DND-41 (cell line): ENCODE measurements around the gene HMGCR.

Experiments
- ATAC-seq: fragments of 200-7000 bp; cut with Tn5 transposase; 3 replicates; pipeline ENCODE4 v1.9.1; 2021; ENCODE audit warnings: low read depth; ENCODE audit not compliant: insufficient read depth
- DNase-seq: peaks from one replicate; pipeline ENCODE4 v3.0.0-alpha.2; 2020
- H2AFZ ChIP-seq: 2 replicates; pipeline ENCODE4 v1.6.0; 2012; ENCODE audit warnings: low read depth, low read length
- H3K27ac ChIP-seq: 2 replicates; pipeline ENCODE4 v1.5.1; 2012; ENCODE audit warnings: low read length, inconsistent platforms
- H3K27me3 ChIP-seq: fragments of 200-600 bp; sonication (generic); 2 replicates; pipeline ENCODE4 v1.6.0; 2012; ENCODE audit warnings: low read length, mild to moderate bottlenecking, inconsistent platforms; ENCODE audit not compliant: insufficient read depth, poor library complexity
- H3K36me3 ChIP-seq: 2 replicates; pipeline ENCODE4 v1.5.1; 2012; ENCODE audit warnings: low read length, inconsistent platforms; ENCODE audit not compliant: insufficient read depth
- H3K4me1 ChIP-seq: 2 replicates; pipeline ENCODE4 v1.5.1; 2012; ENCODE audit warnings: mild to moderate bottlenecking, low read length; ENCODE audit not compliant: insufficient read depth
- H3K4me2 ChIP-seq: 2 replicates; pipeline ENCODE4 v1.6.0; 2012; ENCODE audit warnings: mild to moderate bottlenecking, moderate library complexity, low read length, inconsistent platforms; ENCODE audit not compliant: insufficient read depth
- H3K4me3 ChIP-seq, 2 experiments: fragments of 200-600 bp in 1 of 2; shearing (Covaris generic) in 1 of 2; 2 replicates each; pipeline ENCODE4 v1.5.1; 2012 to 2016; ENCODE audit warnings: inconsistent platforms in 2 of 2, low read length in 2 of 2, mild to moderate bottlenecking in 2 of 2, low read depth in 1 of 2, moderate library complexity in 1 of 2
- H3K79me2 ChIP-seq: 2 replicates; pipeline ENCODE4 v1.6.0; 2012; ENCODE audit warnings: low read length, inconsistent platforms; ENCODE audit not compliant: insufficient read depth
- H3K9ac ChIP-seq: 2 replicates; pipeline ENCODE4 v1.6.0; 2012; ENCODE audit warnings: low read depth, mild to moderate bottlenecking, inconsistent platforms, low read length, moderate library complexity
- H3K9me3 ChIP-seq: 2 replicates; pipeline ENCODE4 v1.5.1; 2012; ENCODE audit warnings: low read length, moderate library complexity, mild to moderate bottlenecking, inconsistent platforms; ENCODE audit not compliant: insufficient read depth, severe bottlenecking
- H4K20me1 ChIP-seq: 2 replicates; pipeline ENCODE4 v1.6.0; 2012; ENCODE audit warnings: low read length; ENCODE audit not compliant: insufficient read depth
- EZH2 ChIP-seq: IDR thresholded peaks from 3 replicates; pipeline ENCODE4 v1.6.1; 2012; ENCODE audit warnings: borderline replicate concordance, low read depth, mild to moderate bottlenecking, moderate library complexity, low read length, inconsistent platforms; ENCODE audit not compliant: severe bottlenecking
- TF ChIP-seq, protein P1 (sequence below): IDR thresholded peaks from 2 replicates; pipeline ENCODE4 v1.5.1; 2012; ENCODE audit warnings: borderline replicate concordance, low read length, moderate library complexity, mild to moderate bottlenecking; ENCODE audit not compliant: poor library complexity, severe bottlenecking; ENCODE audit errors: extremely low read depth

Gene HMGCR

DNA sequence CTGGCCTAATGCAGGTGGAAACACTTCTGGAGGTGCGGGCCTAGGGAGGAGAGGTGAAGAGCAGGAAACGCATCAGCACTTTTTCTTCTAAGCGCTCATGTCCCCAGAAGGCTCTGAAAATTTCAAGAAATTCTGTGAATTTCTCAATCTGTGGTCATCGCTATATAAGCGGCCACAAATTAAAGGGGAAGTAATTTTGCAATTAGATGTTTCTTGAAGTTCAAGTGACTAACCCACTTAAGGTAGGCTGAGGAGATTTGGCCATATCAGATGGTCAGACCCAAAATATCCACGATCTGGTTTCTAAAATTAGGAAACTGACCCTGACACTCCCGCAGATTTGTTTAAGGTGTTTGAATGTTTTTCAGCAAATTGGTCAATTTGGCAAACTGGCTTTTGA, 16.6 kb upstream of the HMGCR start:
- no peak overlapping the region for H3K9ac ChIP-seq
- no peaks in the 10 kb centered on the region for H3K36me3 ChIP-seq
- no peaks in the 10 kb centered on the region for H4K20me1 ChIP-seq
- no peaks in the 10 kb centered on the region for H3K4me1 ChIP-seq
- H3K4me3 ChIP-seq, result no peak overlapping the region
- H3K79me2 ChIP-seq, result no peaks in the 10 kb centered on the region
- DNase-seq (no peak), ATAC-seq (no peak)
- H3K9me3 ChIP-seq, result no peaks in the 10 kb centered on the region
- no peak overlapping the region for H3K27ac ChIP-seq
- no peak overlapping the region for H2AFZ ChIP-seq
- TF ChIP-seq, protein P1, sequence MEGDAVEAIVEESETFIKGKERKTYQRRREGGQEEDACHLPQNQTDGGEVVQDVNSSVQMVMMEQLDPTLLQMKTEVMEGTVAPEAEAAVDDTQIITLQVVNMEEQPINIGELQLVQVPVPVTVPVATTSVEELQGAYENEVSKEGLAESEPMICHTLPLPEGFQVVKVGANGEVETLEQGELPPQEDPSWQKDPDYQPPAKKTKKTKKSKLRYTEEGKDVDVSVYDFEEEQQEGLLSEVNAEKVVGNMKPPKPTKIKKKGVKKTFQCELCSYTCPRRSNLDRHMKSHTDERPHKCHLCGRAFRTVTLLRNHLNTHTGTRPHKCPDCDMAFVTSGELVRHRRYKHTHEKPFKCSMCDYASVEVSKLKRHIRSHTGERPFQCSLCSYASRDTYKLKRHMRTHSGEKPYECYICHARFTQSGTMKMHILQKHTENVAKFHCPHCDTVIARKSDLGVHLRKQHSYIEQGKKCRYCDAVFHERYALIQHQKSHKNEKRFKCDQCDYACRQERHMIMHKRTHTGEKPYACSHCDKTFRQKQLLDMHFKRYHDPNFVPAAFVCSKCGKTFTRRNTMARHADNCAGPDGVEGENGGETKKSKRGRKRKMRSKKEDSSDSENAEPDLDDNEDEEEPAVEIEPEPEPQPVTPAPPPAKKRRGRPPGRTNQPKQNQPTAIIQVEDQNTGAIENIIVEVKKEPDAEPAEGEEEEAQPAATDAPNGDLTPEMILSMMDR, result no peak
- TF ChIP-seq EZH2, result no peak
- H3K4me2 ChIP-seq, result no peak overlapping the region
- H3K27me3 ChIP-seq, result no peaks in the 10 kb centered on the region

DNA sequence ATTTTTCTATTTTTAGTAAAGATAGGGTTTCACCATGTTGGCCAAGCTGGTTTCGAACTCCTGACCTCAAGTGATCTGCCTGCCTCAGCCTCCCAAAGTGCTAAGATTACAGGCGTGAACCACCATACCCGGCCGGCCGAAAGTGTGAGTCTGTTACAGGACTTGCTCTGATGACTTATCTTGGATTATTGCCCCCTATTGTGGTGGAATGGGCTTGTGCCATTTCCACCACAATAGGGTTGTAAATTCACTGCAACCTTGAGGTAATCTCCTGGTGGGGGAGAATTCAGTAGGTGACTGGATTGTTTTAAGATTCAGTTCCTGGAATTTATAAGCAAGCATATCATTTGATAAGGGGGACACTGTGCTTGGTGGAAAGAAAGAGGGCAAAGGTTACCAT, 15.0 kb upstream of the HMGCR start:
- H3K27me3 ChIP-seq, result no peaks in the 10 kb centered on the region
- no peaks in the 10 kb centered on the region for H3K79me2 ChIP-seq
- H3K9ac ChIP-seq, result no peak overlapping the region
- no peak overlapping the region for H3K27ac ChIP-seq
- ATAC-seq, result no peak
- H3K9me3 ChIP-seq, result no peaks in the 10 kb centered on the region
- no peaks in the 10 kb centered on the region for H3K36me3 ChIP-seq
- DNase-seq, result no peak
- no peaks in the 10 kb centered on the region for H3K4me1 ChIP-seq
- TF ChIP-seq, protein P1, result no peak
- TF ChIP-seq EZH2, result no peak
- H3K4me3 ChIP-seq, result no peak overlapping the region
- H2AFZ ChIP-seq, result no peak overlapping the region
- no peak overlapping the region for H3K4me2 ChIP-seq
- H4K20me1 ChIP-seq, result no peaks in the 10 kb centered on the region

DNA sequence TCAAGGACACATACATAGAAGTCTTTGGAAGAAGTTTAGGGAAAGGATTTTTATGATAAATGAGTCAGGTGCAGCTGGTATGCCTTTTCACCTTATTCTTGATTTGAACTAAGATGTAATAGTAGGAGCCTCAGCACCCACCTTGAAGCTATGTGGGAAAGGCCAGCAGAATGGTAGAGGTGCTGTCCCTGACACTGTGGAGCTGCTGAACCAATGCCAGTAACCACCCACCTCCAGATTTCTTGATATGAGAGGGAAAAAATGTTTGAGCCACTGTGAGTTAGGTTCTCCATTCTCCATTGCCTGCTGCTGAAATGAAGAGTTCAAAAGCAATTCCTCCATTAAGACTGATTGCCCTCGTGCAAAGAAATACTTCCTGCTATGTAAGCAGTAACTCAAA, 12.2 kb upstream of the HMGCR start:
- Histone ChIP-seq H3K4me1 (no peaks in the 10 kb centered on the region), H2AFZ (no peak overlapping the region), H3K4me3 (no peak overlapping the region), H3K4me2 (no peak overlapping the region), H4K20me1 (no peaks in the 10 kb centered on the region), H3K27me3 (no peaks in the 10 kb centered on the region), H3K79me2 (no peaks in the 10 kb centered on the region), H3K9me3 (no peaks in the 10 kb centered on the region), H3K9ac (no peak overlapping the region), H3K27ac (no peak overlapping the region), H3K36me3 (no peaks in the 10 kb centered on the region)
- no peak for DNase-seq
- ATAC-seq, result no peak
- TF ChIP-seq EZH2, result no peak
- TF ChIP-seq, protein P1, result no peak

DNA sequence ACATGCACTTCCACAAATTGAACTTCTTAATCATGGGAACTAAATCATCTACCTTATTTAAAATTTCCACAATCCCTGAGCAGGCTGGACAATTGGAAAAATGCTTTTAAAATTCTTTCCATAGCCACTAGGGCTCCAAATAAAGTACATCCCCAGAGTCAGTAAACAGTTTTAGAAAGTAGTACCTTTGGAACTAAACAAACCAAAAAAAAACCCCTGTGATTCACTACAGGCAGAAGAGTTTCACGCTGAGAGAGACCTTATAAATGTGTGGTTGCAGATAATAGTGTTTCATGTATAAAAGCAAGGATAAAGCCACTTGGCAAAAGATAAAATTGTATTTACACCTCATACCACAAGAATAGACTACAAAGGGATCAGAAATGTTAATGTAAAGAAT, 11.8 kb upstream of the HMGCR start:
- Histone ChIP-seq H3K4me1 (no peaks in the 10 kb centered on the region), H3K79me2 (no peaks in the 10 kb centered on the region), H3K4me3 (no peak overlapping the region), H3K9ac (no peak overlapping the region), H2AFZ (no peak overlapping the region), H3K4me2 (no peak overlapping the region), H3K9me3 (no peaks in the 10 kb centered on the region), H3K36me3 (no peaks in the 10 kb centered on the region), H4K20me1 (no peaks in the 10 kb centered on the region), H3K27me3 (no peaks in the 10 kb centered on the region), H3K27ac (no peak overlapping the region)
- ATAC-seq (no peak), DNase-seq (no peak)
- TF ChIP-seq, protein P1, result no peak
- TF ChIP-seq EZH2, result no peak
